SK-N-MC (cell line): ENCODE measurements around the gene GDF7.

ENCODE experiments used
- EZH2 ChIP-seq: fragments of 200-600 bp; sonication (generic); IDR thresholded peaks from one replicate; pipeline ENCODE4 v1.6.1; 2017; ENCODE audit warnings: antibody characterized with exemption
- FOXP2 ChIP-seq: optimal IDR thresholded peaks from 2 replicates; pipeline ENCODE3; 2011; ENCODE audit warnings: mild to moderate bottlenecking, moderate library complexity; ENCODE audit not compliant: insufficient read depth; ENCODE audit errors: extremely low read length, control extremely low read depth
- POLR2AphosphoS5 ChIP-seq: IDR thresholded peaks from 2 replicates; pipeline ENCODE4 v1.6.1; 2012; ENCODE audit warnings: mild to moderate bottlenecking, low read depth, low read length, borderline replicate concordance

DNA sequence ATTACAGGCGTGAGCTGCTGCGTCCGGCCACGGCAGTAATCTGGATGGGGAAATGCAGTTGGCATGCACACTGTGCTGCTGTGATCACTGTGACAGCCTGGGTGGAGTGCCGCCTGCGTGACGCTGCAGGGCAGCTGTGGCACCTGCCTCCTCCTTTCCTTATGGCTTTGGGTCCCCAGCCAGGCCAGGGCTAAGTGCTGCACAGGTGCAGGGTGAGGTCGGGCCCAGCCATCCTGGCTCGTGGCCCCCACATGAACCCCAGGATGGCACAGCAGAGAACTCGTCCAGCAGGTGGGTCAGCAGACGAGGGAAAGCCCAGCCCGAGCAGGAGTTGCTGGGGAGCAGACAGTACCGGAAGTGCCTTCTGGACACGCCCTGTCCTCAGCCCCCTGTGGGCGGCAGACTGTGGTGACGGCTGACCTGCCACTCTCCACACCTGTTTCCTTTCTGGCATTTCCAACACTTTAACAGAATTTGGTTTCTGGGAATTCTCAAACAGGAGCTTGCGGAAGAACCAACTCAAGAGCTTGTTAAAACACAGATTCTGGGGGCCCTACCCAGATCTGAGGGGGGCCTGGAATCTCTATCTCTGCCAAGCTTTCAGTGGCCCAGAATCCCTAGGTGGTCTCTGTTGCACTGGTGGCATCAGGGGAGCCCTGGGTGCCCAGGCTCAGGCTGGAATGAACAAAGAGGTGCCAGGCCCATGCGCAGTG, 33.0 kb upstream of the GDF7 start:
- TF ChIP-seq EZH2 (no peak), POLR2AphosphoS5 (no peak), FOXP2 (no peak)
